CD14-positive monocyte (primary cell): ENCODE data around the gene NAXD. TPM values are rescaled to one million over a fixed set of nuclear protein-coding genes. Genes with fewer than 3 reads are reported as not detected.

ENCODE experiments used
- DNase-seq, 3 donors: peaks; one replicate each; pipeline ENCODE4 v3.0.0-alpha.2; 2011 to 2022
- H2AFZ ChIP-seq: 2 replicates; pipeline ENCODE4 v1.6.0; 2012; ENCODE audit warnings: mild to moderate bottlenecking, low read depth, low read length, inconsistent platforms; ENCODE audit not compliant: insufficient read depth, poor library complexity, severe bottlenecking
- H3K27ac ChIP-seq, 2 donors: 1 replicate in 1 of 2; 2 replicates in 1 of 2; pipeline ENCODE4 v1.5.1; 2012 to 2013; ENCODE audit warnings: low read length in 2 of 2, control low read depth in 1 of 2, inconsistent platforms in 1 of 2, low read depth in 1 of 2, mild to moderate bottlenecking in 1 of 2
- H3K27me3 ChIP-seq, 2 donors: one replicate each; pipeline versions ENCODE4 v1.6.0 to v1.6.1; 2011 to 2013; ENCODE audit warnings: low read length in 2 of 2; ENCODE audit not compliant: control insufficient read depth in 2 of 2, insufficient read depth in 2 of 2
- H3K36me3 ChIP-seq, 2 donors: replicated peaks in 1 of 2; 1 replicate in 1 of 2; 2 replicates in 1 of 2; pipeline versions ENCODE4 v1.5.1 to v1.6.1; 2012 to 2013; ENCODE audit warnings: low read length in 2 of 2, control low read depth in 1 of 2, inconsistent platforms in 1 of 2, mild to moderate bottlenecking in 1 of 2; ENCODE audit not compliant: insufficient read depth in 2 of 2, control insufficient read depth in 1 of 2
- H3K4me1 ChIP-seq, 2 donors: 1 replicate in 1 of 2; 2 replicates in 1 of 2; pipeline versions ENCODE4 v1.5.1 to v1.6.1; 2012 to 2013; ENCODE audit warnings: low read length in 2 of 2, control low read depth in 1 of 2, inconsistent platforms in 1 of 2, mild to moderate bottlenecking in 1 of 2, moderate library complexity in 1 of 2; ENCODE audit not compliant: insufficient read depth in 2 of 2, control insufficient read depth in 1 of 2
- H3K4me2 ChIP-seq: replicated peaks from 2 replicates; pipeline ENCODE3; 2012; ENCODE audit warnings: low read length, moderate library complexity, mild to moderate bottlenecking; ENCODE audit not compliant: poor library complexity, severe bottlenecking; ENCODE audit errors: extremely low read depth
- H3K4me3 ChIP-seq, 3 experiments: fragments of 200-600 bp in 1 of 3; sonication (generic) in 1 of 3; replicated peaks in 1 of 3; 1 replicate in 2 of 3; 2 replicates in 1 of 3; pipeline ENCODE4 v1.5.1; 2011 to 2013; ENCODE audit warnings: low read length in 3 of 3, mild to moderate bottlenecking in 3 of 3, control low read depth in 2 of 3, low read depth in 2 of 3, inconsistent platforms in 1 of 3, moderate library complexity in 1 of 3
- H3K79me2 ChIP-seq: 2 replicates; pipeline ENCODE4 v1.6.0; 2012; ENCODE audit warnings: mild to moderate bottlenecking, control low read depth, inconsistent platforms, low read length, moderate library complexity; ENCODE audit not compliant: insufficient read depth
- H3K9ac ChIP-seq: 2 replicates; pipeline ENCODE4 v1.6.0; 2017; ENCODE audit warnings: low read length, mild to moderate bottlenecking; ENCODE audit not compliant: insufficient read depth, poor library complexity, severe bottlenecking
- H3K9me3 ChIP-seq, 2 donors: replicated peaks in 1 of 2; 1 replicate in 1 of 2; 2 replicates in 1 of 2; pipeline versions ENCODE4 v1.5.1 to v1.6.1; 2012 to 2013; ENCODE audit warnings: low read length in 2 of 2, control low read depth in 1 of 2; ENCODE audit not compliant: control insufficient read depth in 1 of 2, insufficient read depth in 1 of 2
- H4K20me1 ChIP-seq: 2 replicates; pipeline ENCODE4 v1.6.0; 2012; ENCODE audit warnings: mild to moderate bottlenecking, low read length, control low read depth, moderate library complexity; ENCODE audit not compliant: insufficient read depth
- H3K27ac Mint-ChIP-seq, 7 donors: one replicate each; pipeline ENCODE4 v1.8.0; 2020; ENCODE audit warnings: mild to moderate bottlenecking in 7 of 7, mixed read lengths in 7 of 7, moderate library complexity in 6 of 7, inconsistent platforms in 2 of 7
- H3K27me3 Mint-ChIP-seq, 3 donors: one replicate each; pipeline ENCODE4 v1.8.0; 2021 to 2022; ENCODE audit warnings: low read depth in 3 of 3, mild to moderate bottlenecking in 3 of 3, mixed read lengths in 3 of 3, moderate library complexity in 3 of 3, inconsistent platforms in 1 of 3
- H3K36me3 Mint-ChIP-seq, 2 donors: one replicate each; pipeline ENCODE4 v1.8.0; 2020; ENCODE audit warnings: mixed read lengths in 2 of 2, inconsistent platforms in 1 of 2, mild to moderate bottlenecking in 1 of 2
- H3K4me1 Mint-ChIP-seq: one replicate; pipeline ENCODE4 v1.8.0; 2020; ENCODE audit warnings: mild to moderate bottlenecking, mixed read lengths
- H3K4me3 Mint-ChIP-seq, 2 donors: one replicate each; pipeline ENCODE4 v1.8.0; 2020; ENCODE audit warnings: mild to moderate bottlenecking in 2 of 2, mixed read lengths in 2 of 2, moderate library complexity in 1 of 2
- H3K9me3 Mint-ChIP-seq, 7 donors: one replicate each; pipeline ENCODE4 v1.8.0; 2020 to 2022; ENCODE audit warnings: mixed read lengths in 7 of 7, mild to moderate bottlenecking in 6 of 7, moderate library complexity in 6 of 7, inconsistent platforms in 2 of 7
- WGBS: methylation state at CpG from one replicate; pipeline ENCODE4 v1.1.5; 2013; ENCODE audit warnings: missing lambda C conversion rate; ENCODE audit not compliant: insufficient coverage; 5-methylcytosine and 5-hydroxymethylcytosine counted together
- intact Hi-C, 2 donors: fragments of 100-400 bp; cut with micrococcal nuclease; formaldehyde crosslinking; loops; one replicate each; pipeline versions ENCODE4 v1.15.0 to v1.15.1; 2023
- polyA plus RNA-seq, 3 donors: library from polyadenylated mRNA; depleted of rRNA in 1 of 3; unstranded in 2 of 3; stranded (reverse) in 1 of 3; fragments of 300-500 nt in 2 of 3; fragments of >200 nt in 1 of 3; fragmentation: Illumina TruSeq in 2 of 3; gene quantifications; 1 replicate in 2 of 3; 2 replicates in 1 of 3; pipeline ENCODE4 v1.2.3, GENCODE V29; 2012 to 2021
- TF ChIP-seq, protein P1 (sequence below): fragments of 200-600 bp; IDR thresholded peaks from one replicate; pipeline ENCODE4 v1.8.0; 2022; ENCODE audit warnings: antibody characterized with exemption, mild to moderate bottlenecking

NAXD gene
- polyA plus RNA-seq, 3 donors, result 7.4 to 22.8 (median 8.5) TPM

DNA sequence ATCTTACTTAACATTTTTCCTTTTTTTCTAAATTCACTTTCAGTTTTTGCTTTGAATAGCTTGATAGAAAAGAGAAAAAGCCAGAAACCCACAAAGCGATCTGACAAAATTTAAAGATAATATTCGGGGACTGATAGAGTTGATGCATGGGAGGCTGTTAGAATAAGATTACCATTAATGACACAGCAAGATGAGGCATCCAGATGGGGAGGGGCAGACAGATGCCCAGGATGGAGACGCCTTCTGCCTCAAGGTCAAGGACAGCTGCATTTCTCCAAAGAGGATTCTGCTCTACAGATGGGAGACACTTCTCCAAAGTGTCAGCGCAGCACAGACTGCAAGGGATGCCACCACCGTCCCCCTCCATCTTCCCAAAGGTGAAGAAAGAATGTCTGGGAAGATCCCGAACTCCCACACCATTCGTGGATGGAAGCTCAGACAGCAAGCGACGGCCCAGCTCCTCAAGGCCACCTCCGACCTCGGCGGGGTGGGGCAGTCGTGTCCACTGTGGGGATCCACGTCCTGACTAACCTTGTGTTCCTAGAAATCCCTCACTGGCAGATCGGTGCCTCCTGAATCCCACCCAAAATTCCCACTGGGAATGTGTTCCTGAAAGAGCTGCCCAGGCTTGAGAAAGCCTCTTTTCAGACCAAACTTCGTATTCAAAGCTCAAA lies 32.9 kb downstream of the NAXD start:
- H3K79me2 ChIP-seq, result peaks cover 48% of the 10 kb centered on the region
- DNase-seq, result no peak
- no peaks in the 10 kb centered on the region for H3K27me3 ChIP-seq
- peaks cover 0 to 2% (median 0%) of the 10 kb centered on the region in 3 donors for H3K27me3 Mint-ChIP-seq
- H3K4me2 ChIP-seq, result no peak overlapping the region
- peaks cover 89% of the 10 kb centered on the region for H4K20me1 ChIP-seq
- H3K36me3 ChIP-seq, result peaks cover 86 to 99% of the 10 kb centered on the region in 2 donors
- peak overlapping the region in 4 of 7 donors; percentile 60 to 75 (median 68) for H3K27ac Mint-ChIP-seq
- H3K4me3 ChIP-seq, result no peak overlapping the region
- 75% methylated on average over 15 of the region's 16 CpGs for WGBS
- no peaks in the 10 kb centered on the region for H3K9me3 Mint-ChIP-seq
- H3K4me3 Mint-ChIP-seq, result no peak overlapping the region
- intact Hi-C loops, result loop anchor here in 1 of 2 donors (5.0 kb wide), 1 partner anchor 169 kb away; no protein-coding TSS in a partner anchor
- H2AFZ ChIP-seq, result no peak overlapping the region
- TF ChIP-seq, protein P1, sequence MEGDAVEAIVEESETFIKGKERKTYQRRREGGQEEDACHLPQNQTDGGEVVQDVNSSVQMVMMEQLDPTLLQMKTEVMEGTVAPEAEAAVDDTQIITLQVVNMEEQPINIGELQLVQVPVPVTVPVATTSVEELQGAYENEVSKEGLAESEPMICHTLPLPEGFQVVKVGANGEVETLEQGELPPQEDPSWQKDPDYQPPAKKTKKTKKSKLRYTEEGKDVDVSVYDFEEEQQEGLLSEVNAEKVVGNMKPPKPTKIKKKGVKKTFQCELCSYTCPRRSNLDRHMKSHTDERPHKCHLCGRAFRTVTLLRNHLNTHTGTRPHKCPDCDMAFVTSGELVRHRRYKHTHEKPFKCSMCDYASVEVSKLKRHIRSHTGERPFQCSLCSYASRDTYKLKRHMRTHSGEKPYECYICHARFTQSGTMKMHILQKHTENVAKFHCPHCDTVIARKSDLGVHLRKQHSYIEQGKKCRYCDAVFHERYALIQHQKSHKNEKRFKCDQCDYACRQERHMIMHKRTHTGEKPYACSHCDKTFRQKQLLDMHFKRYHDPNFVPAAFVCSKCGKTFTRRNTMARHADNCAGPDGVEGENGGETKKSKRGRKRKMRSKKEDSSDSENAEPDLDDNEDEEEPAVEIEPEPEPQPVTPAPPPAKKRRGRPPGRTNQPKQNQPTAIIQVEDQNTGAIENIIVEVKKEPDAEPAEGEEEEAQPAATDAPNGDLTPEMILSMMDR, result no peak
- peaks cover 75 to 92% of the 10 kb centered on the region in 2 donors for H3K36me3 Mint-ChIP-seq
- no peak overlapping the region for H3K9ac ChIP-seq
- H3K4me1 ChIP-seq, result peaks cover 8 to 16% of the 10 kb centered on the region in 2 donors
- peaks cover 18% of the 10 kb centered on the region for H3K4me1 Mint-ChIP-seq
- no peaks in the 10 kb centered on the region for H3K9me3 ChIP-seq
- peak overlapping the region in 1 of 2 donors; percentile 18 for H3K27ac ChIP-seq

DNA sequence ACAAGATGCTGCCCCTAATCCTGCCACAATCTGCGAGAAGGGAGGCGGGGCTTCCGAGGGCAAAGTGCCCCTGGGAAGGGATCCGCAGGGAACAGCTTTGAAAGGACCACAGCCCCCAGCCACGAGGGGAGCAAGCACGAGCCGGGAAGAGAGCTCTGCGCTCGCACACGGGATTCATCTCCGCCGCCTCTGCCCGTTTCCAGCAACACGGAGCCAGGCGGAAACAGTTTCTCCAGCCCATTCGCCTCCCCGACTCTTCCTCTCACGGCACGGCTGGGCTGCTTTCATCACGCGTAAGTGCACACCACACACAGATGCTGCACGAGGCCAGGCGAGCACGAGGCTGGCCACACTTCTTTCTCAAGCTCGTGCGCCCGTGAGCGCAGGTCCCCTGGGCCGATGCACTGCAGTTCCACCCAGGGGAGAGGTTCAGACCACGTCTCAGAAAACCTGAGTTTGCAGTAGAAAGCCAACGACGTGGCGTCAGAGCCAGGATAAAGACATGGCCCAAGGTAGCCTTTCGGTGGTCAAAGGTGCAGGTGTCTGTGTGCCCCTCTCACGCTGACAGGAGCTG lies 33.6 kb downstream of the NAXD start:
- Mint-ChIP-seq H3K4me3 (no peak overlapping the region), H3K36me3 (peaks cover 75 to 92% of the 10 kb centered on the region in 2 donors), H3K4me1 (peaks cover 20% of the 10 kb centered on the region), H3K27ac (peak overlapping the region in 3 of 7 donors; percentile 36 to 75 (median 45)), H3K27me3 (peaks cover 0 to 2% (median 0%) of the 10 kb centered on the region in 3 donors), H3K9me3 (no peaks in the 10 kb centered on the region)
- H4K20me1 ChIP-seq, result peaks cover 89% of the 10 kb centered on the region
- peaks cover 8 to 16% of the 10 kb centered on the region in 2 donors for H3K4me1 ChIP-seq
- H3K9ac ChIP-seq, result no peak overlapping the region
- intact Hi-C loops, result loop anchor here in 1 of 2 donors (5.0 kb wide), 1 partner anchor 168 kb away; no protein-coding TSS in a partner anchor
- no peaks in the 10 kb centered on the region for H3K9me3 ChIP-seq
- H3K4me2 ChIP-seq, result no peak overlapping the region
- 95% methylated on average over 29 of the region's 35 CpGs for WGBS
- H3K36me3 ChIP-seq, result peaks cover 82 to 99% of the 10 kb centered on the region in 2 donors
- H2AFZ ChIP-seq, result no peak overlapping the region
- no peaks in the 10 kb centered on the region for H3K27me3 ChIP-seq
- H3K79me2 ChIP-seq, result peaks cover 54% of the 10 kb centered on the region
- peak overlapping the region in 1 of 2 donors; percentile 41 for H3K27ac ChIP-seq
- DNase-seq, result no peak
- H3K4me3 ChIP-seq, result no peak overlapping the region
- TF ChIP-seq, protein P1, result no peak
